Renal cortex interstitium (tissue), 11 donors: Measurements from ENCODE around the gene C9orf43. TPM values are rescaled to one million over a fixed set of nuclear protein-coding genes. Genes with fewer than 3 reads are reported as not detected.

ENCODE experiments used
- DNase-seq, 11 donors: peaks; one replicate each; pipeline ENCODE4 v3.0.0-alpha.2; 2013; ENCODE audit warnings: low read depth in 9 of 11, low spot score in 4 of 11; ENCODE audit errors: extremely low read depth in 1 of 11
- polyA plus RNA-seq, 3 donors: library from polyadenylated mRNA; unstranded; fragments of 120-200 nt; gene quantifications; one replicate each; pipeline ENCODE4 v1.2.1, GENCODE V29; 2013; ENCODE audit not compliant: insufficient read length in 3 of 3

The C9orf43 gene
- polyA plus RNA-seq, 3 donors: 0.73 to 1.1 (median 0.82) TPM

- DNase-seq: no peak
Observed at GRCh38 chr9:113479174-113479621, 68.7 kb downstream of the C9orf43 start.

Other genes starting within 250 kb of the C9orf43 start
- gene FKBP15, start 189.5 kb upstream of the C9orf43 start, polyA plus RNA-seq: 10 to 100 TPM; 28.4 to 33.4 (median 30.2) TPM
- 10 to 100 TPM; 25.0 to 29.0 (median 25.2) TPM for gene SLC31A1, start 189.2 kb upstream of the C9orf43 start, polyA plus RNA-seq
- gene CDC26, start 135.2 kb upstream of the C9orf43 start, polyA plus RNA-seq: 10 to 100 TPM; 34.3 to 46.4 (median 42.0) TPM
- gene PRPF4, start 135.1 kb upstream of the C9orf43 start, polyA plus RNA-seq: 10 to 100 TPM; 36.7 to 43.4 (median 37.7) TPM
- gene RNF183, start 107.4 kb upstream of the C9orf43 start, polyA plus RNA-seq: 10 to 100 TPM in 1 of 3 donors, 1 to 10 TPM in 2; 4.6 to 10.7 (median 6.0) TPM
- gene WDR31, start 70.5 kb upstream of the C9orf43 start, polyA plus RNA-seq: 1 to 10 TPM; 6.5 to 7.9 (median 7.7) TPM
- gene BSPRY, start 61.2 kb upstream of the C9orf43 start, polyA plus RNA-seq: 1 to 10 TPM; 8.0 to 9.9 (median 8.8) TPM
- 10 to 100 TPM; 27.1 to 51.5 (median 38.3) TPM for gene HDHD3, start 33.8 kb upstream of the C9orf43 start, polyA plus RNA-seq
- gene ALAD, start 9.5 kb upstream of the C9orf43 start, polyA plus RNA-seq: 10 to 100 TPM; 37.2 to 46.1 (median 41.7) TPM
- 10 to 100 TPM; 58.7 to 72.4 (median 66.4) TPM for gene POLE3, start 72 bp upstream of the C9orf43 start, polyA plus RNA-seq
- gene RGS3, start 53.0 kb downstream of the C9orf43 start, polyA plus RNA-seq: 10 to 100 TPM; 41.4 to 49.8 (median 45.1) TPM